Breast epithelium (tissue), 3 donors: ENCODE results near the gene CDK3.

Source experiments
- CTCF ChIP-seq, 3 donors: fragments of 450-650 bp; IDR thresholded peaks; one replicate each; pipeline ENCODE4 v1.5.1; 2016 to 2017; ENCODE audit warnings: antibody characterized with exemption in 3 of 3, mild to moderate bottlenecking in 3 of 3, moderate library complexity in 3 of 3
- POLR2A ChIP-seq: fragments of 450-650 bp; IDR thresholded peaks from one replicate; pipeline ENCODE4 v1.6.1; 2016; ENCODE audit warnings: antibody characterized with exemption, mild to moderate bottlenecking, moderate library complexity
- POLR2AphosphoS5 ChIP-seq, 3 donors: sonication (generic); formaldehyde crosslinking; IDR thresholded peaks; one replicate each; pipeline ENCODE4 v1.6.1; 2017; ENCODE audit warnings: antibody characterized with exemption in 3 of 3

- TF ChIP-seq POLR2A (no peak), CTCF (IDR thresholded peaks at IDR 0.05) (no peak), POLR2AphosphoS5 (IDR thresholded peaks at IDR 0.05) (no peak)
Measured at GRCh38 chr17:75980188-75981018, 20.3 kb upstream of the CDK3 start.
